ENCODE results near the gene C17orf100.
"Not testable (repeated sequence)": the region's sequence is repeated elsewhere in the genome, so short reads cannot be mapped to it uniquely, and the experiment has no call there.

C17orf100 gene

GRCh38 chr17:6691958-6692357, 40.4 kb downstream of the C17orf100 start:
- DNase-seq (ENCODE audit: low read depth in 3 of 3) = not testable (repeated sequence)

DNA sequence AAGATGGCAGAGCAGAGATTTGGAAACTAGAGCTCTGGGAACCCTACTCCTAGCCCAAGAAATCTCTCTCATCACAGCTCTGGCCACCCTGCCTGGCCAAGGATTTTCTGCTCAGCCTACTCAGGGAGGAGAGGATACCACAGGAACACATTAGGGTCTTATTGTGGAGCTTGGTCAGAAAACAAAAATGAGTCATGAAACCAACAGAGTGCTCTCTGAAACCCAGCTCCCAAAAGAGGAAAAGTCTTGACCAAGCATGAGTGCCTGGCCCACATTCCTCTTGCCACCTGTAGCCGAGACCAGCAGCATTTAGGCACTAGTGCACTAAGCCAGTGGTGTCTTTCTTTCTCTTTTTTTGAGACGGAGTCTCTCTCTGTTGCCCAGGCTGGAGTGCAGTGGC, 43.5 kb downstream of the C17orf100 start:
- DNase-seq (ENCODE audit: low read depth in 3 of 3) = no peak

GRCh38 chr17:6695565-6695964, 44.0 kb downstream of the C17orf100 start:
- DNase-seq (ENCODE audit: low read depth in 3 of 3) = no peak

- no peak for DNase-seq (ENCODE audit: low read depth in 3 of 3)
Measured at GRCh38 chr17:6696906-6697305, 45.3 kb downstream of the C17orf100 start.

- no peak for DNase-seq (ENCODE audit: low read depth in 3 of 3)
Measured at GRCh38 chr17:6698004-6698403, 46.4 kb downstream of the C17orf100 start.

DNA sequence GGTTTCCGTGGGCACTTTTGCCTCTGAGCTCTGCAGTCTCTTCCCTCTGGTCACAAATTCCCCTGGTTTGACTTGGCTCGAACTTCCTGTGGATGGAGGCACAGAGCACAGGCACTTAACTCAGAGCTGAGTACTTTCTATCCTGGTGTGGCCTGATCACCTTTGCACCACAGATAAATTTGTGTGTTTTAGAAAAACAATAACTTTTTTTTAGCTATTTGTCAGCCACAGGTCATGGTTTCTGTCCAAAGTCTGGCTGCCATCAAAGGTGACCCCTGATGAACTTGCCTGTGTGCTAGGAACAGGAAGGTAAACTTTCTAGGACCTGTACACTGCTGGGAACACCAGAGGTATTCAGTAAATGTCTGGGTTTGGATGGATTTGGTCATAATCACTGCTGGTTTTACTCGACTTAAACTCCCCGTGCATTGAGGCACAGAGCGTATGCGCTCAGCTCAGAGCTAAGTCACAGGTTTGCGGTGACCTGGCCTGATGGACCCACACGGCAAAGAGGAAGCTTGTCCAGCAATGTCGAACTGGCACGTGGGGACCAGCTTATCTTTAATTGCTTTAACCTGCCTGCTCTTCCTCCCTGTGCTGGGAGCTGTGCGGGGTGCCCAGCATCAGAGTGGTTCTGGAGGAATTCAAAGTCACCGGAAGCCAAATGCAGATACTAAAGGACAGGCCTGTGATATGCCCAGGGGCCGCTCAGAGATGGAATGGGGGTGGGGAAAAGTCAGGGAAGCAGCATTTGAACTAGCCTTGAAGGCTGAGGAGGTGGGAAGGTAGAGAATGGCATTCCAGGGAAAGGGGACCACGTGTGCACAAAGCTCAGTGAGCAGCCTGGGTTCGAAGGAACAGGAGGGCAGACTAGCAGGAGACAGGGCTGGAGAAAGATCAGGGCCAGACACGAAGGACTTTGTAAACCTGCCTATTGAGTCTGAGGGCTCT, 48.7 kb downstream of the C17orf100 start:
- DNase-seq (ENCODE audit: low read depth in 3 of 3) = no peak

GRCh38 chr17:6700948-6701307, 49.4 kb downstream of the C17orf100 start:
- DNase-seq (ENCODE audit: low read depth in 3 of 3) = no peak

- DNase-seq (ENCODE audit: low read depth in 3 of 3) = peak in 2 of 3 experiments; percentile 5 to 49
Measured at GRCh38 chr17:6701719-6702118, 50.2 kb downstream of the C17orf100 start.

DNA sequence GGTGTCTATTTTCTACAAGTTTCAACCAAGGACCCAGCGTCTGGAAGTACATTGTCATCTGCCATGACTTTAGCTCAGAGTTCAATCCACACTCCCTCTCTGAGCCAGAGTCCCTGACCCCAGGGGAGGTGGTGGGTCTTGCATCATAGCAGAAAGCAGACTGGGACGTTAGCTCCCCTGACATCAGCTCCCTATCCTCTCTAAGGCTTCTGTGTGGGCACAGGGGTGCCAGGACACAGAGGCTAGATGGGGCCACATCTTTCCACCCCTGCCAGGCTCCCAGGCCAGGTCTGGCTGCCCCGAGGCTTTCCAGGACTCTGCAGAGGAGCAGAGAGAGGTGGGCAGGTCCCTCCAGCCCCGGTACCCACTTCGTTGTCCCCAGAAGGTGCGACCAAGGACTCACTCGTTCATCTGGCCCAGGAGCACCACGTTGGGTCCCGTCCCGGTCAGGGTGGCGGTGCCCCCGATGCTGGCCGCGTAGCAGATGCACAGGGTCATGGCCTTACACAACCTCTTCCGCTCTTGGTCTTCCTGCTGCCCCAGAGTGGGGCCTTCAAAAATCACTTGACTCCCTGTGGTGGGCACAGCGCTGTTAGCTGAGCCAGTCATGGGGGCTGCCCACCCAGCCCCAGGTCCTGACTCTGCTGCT, 51.1 kb downstream of the C17orf100 start:
- DNase-seq (ENCODE audit: low read depth in 3 of 3) = no peak

Data from stimulated activated CD4-positive, alpha-beta T cell treated with anti-CD3 and anti-CD28 coated beads, TNF-alpha, amount 100 ng/mL, for 24 hours (primary cell).